Endodermal cell (in vitro differentiated cells): ENCODE measurements around the gene GSE1. TPM values are rescaled to one million over a fixed set of nuclear protein-coding genes. Genes with fewer than 3 reads are reported as not detected.

Experiments used
- DNase-seq: peaks from one replicate; pipeline ENCODE4 v3.0.0-alpha.2; 2017
- H3K27ac ChIP-seq: 2 replicates; pipeline ENCODE4 v1.5.1; 2013; ENCODE audit warnings: mild to moderate bottlenecking, low read depth, low read length, moderate library complexity
- H3K27me3 ChIP-seq: 2 replicates; pipeline ENCODE4 v1.6.1; 2013; ENCODE audit warnings: mild to moderate bottlenecking, low read length, moderate library complexity; ENCODE audit not compliant: insufficient read depth, control insufficient read depth, poor library complexity, severe bottlenecking
- H3K36me3 ChIP-seq: 2 replicates; pipeline ENCODE4 v1.7.0; 2013; ENCODE audit warnings: mild to moderate bottlenecking, low read length, moderate library complexity; ENCODE audit not compliant: control insufficient read depth, insufficient read depth
- H3K4me1 ChIP-seq: one replicate; pipeline ENCODE4 v1.7.0; 2013; ENCODE audit warnings: low read length; ENCODE audit not compliant: control insufficient read depth, insufficient read depth
- H3K4me3 ChIP-seq: 2 replicates; pipeline ENCODE4 v1.5.1; 2013; ENCODE audit warnings: mild to moderate bottlenecking, low read length, moderate library complexity
- H3K9ac ChIP-seq: 2 replicates; pipeline ENCODE4 v1.6.1; 2013; ENCODE audit warnings: mild to moderate bottlenecking, low read length, moderate library complexity; ENCODE audit not compliant: poor library complexity, severe bottlenecking; ENCODE audit errors: extremely low read depth
- H3K9me3 ChIP-seq: 2 replicates; pipeline ENCODE4 v1.6.1; 2013; ENCODE audit warnings: mild to moderate bottlenecking, low read length, moderate library complexity; ENCODE audit not compliant: control insufficient read depth
- H3K27ac Mint-ChIP-seq: 2 replicates; pipeline ENCODE4 v1.8.0; 2020; ENCODE audit warnings: mixed read lengths
- H3K27me3 Mint-ChIP-seq: 2 replicates; pipeline ENCODE4 v1.8.0; 2021; ENCODE audit warnings: mild to moderate bottlenecking, mixed read lengths; ENCODE audit not compliant: insufficient read depth
- H3K36me3 Mint-ChIP-seq: 2 replicates; pipeline ENCODE4 v1.8.0; 2020; ENCODE audit warnings: low read depth, mixed read lengths
- H3K4me1 Mint-ChIP-seq: 2 replicates; pipeline ENCODE4 v1.8.0; 2020; ENCODE audit warnings: mixed read lengths
- H3K4me3 Mint-ChIP-seq: 2 replicates; pipeline ENCODE4 v1.8.0; 2020; ENCODE audit warnings: mild to moderate bottlenecking, moderate library complexity, mixed read lengths
- H3K9me3 Mint-ChIP-seq: 2 replicates; pipeline ENCODE4 v1.8.0; 2020; ENCODE audit warnings: mild to moderate bottlenecking, mixed read lengths
- WGBS, 2 experiments: methylation state at CpG; one replicate each; pipeline versions ENCODE4 v1.1.5 to v1.1.7; 2013; ENCODE audit warnings: missing lambda C conversion rate in 2 of 2, mixed read lengths in 1 of 2; ENCODE audit not compliant: insufficient coverage in 1 of 2, insufficient read length in 1 of 2; 5-methylcytosine and 5-hydroxymethylcytosine counted together
- total RNA-seq, 2 donors: library from RNA; stranded (reverse); fragmentation: NEBNext Ultra II Directional in 1 of 2; extraction: Animal tissue kit (Norgen Biotek cat#: 25700) in 1 of 2; gene quantifications; 2 replicates in 1 of 2; 3 replicates in 1 of 2; pipeline ENCODE4 v1.2.1, GENCODE V29; 2021
- TF ChIP-seq, protein P1 (sequence below): fragments of 200-600 bp; sonication (generic); conservative IDR thresholded peaks from 2 replicates; pipeline ENCODE4 v1.5.0; 2021; ENCODE audit warnings: antibody characterized with exemption, mild to moderate bottlenecking

GSE1 gene
- total RNA-seq, 2 donors from 2014 or later: 108 to 128 TPM

- Mint-ChIP-seq H3K4me1 (peaks cover 21% of the 10 kb centered on the region), H3K36me3 (no peaks in the 10 kb centered on the region), H3K27me3 (peaks cover 11% of the 10 kb centered on the region), H3K4me3 (no peak overlapping the region), H3K9me3 (no peaks in the 10 kb centered on the region), H3K27ac (no peak overlapping the region)
- H3K9me3 ChIP-seq: no peaks in the 10 kb centered on the region
- peaks cover 10% of the 10 kb centered on the region for H3K27me3 ChIP-seq
- TF ChIP-seq, protein P1, sequence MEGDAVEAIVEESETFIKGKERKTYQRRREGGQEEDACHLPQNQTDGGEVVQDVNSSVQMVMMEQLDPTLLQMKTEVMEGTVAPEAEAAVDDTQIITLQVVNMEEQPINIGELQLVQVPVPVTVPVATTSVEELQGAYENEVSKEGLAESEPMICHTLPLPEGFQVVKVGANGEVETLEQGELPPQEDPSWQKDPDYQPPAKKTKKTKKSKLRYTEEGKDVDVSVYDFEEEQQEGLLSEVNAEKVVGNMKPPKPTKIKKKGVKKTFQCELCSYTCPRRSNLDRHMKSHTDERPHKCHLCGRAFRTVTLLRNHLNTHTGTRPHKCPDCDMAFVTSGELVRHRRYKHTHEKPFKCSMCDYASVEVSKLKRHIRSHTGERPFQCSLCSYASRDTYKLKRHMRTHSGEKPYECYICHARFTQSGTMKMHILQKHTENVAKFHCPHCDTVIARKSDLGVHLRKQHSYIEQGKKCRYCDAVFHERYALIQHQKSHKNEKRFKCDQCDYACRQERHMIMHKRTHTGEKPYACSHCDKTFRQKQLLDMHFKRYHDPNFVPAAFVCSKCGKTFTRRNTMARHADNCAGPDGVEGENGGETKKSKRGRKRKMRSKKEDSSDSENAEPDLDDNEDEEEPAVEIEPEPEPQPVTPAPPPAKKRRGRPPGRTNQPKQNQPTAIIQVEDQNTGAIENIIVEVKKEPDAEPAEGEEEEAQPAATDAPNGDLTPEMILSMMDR: no peak
- no peak overlapping the region for H3K9ac ChIP-seq
- H3K4me3 ChIP-seq: no peak overlapping the region
- no peaks in the 10 kb centered on the region for H3K36me3 ChIP-seq
- no peak overlapping the region for H3K27ac ChIP-seq
- H3K4me1 ChIP-seq: peaks cover 8% of the 10 kb centered on the region
- WGBS, 2 experiments: 84 to 90% methylated on average over 12 to 27 of the region's 27 CpGs
- DNase-seq: no peak
Measured at GRCh38 chr16:85588562-85589503, 24.3 kb upstream of the GSE1 start.

GRCh38 chr16:85589688-85590505, 23.2 kb upstream of the GSE1 start:
- no peaks in the 10 kb centered on the region for H3K36me3 ChIP-seq
- no peak for DNase-seq
- no peaks in the 10 kb centered on the region for H3K9me3 ChIP-seq
- 94 to 95% methylated on average over 20 of the region's 20 CpGs for WGBS, 2 experiments
- no peak overlapping the region for H3K27ac Mint-ChIP-seq
- TF ChIP-seq, protein P1: no peak
- H3K4me1 ChIP-seq: peaks cover 8% of the 10 kb centered on the region
- H3K4me3 ChIP-seq: no peak overlapping the region
- no peaks in the 10 kb centered on the region for H3K27me3 ChIP-seq
- H3K4me1 Mint-ChIP-seq: peaks cover 13% of the 10 kb centered on the region
- H3K36me3 Mint-ChIP-seq: no peaks in the 10 kb centered on the region
- no peak overlapping the region for H3K9ac ChIP-seq
- no peak overlapping the region for H3K27ac ChIP-seq
- H3K4me3 Mint-ChIP-seq: no peak overlapping the region
- no peaks in the 10 kb centered on the region for H3K27me3 Mint-ChIP-seq
- H3K9me3 Mint-ChIP-seq: no peaks in the 10 kb centered on the region

DNA sequence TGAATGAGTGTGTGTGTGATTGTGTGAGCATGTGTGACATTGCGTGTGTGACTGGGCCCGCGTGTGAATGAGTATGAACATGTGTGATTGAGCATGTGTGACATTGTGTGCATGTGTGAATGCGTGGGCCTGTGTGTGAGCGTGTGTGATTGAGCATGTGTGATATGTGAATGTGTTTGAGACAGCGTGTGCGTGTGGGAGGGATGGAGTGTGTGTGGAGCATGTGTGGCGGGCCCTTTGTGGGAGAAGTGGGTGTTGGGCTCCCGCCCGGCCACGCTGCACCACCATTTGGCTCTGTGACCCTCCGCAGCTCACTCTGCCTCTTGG, 22.7 kb upstream of the GSE1 start:
- 92 to 96% methylated on average over 3 to 12 of the region's 12 CpGs for WGBS, 2 experiments
- H3K9me3 ChIP-seq: no peaks in the 10 kb centered on the region
- Mint-ChIP-seq H3K27ac (no peak overlapping the region), H3K36me3 (no peaks in the 10 kb centered on the region), H3K9me3 (no peaks in the 10 kb centered on the region), H3K27me3 (no peaks in the 10 kb centered on the region), H3K4me1 (peaks cover 13% of the 10 kb centered on the region), H3K4me3 (no peak overlapping the region)
- H3K4me1 ChIP-seq: peaks cover 8% of the 10 kb centered on the region
- no peak overlapping the region for H3K9ac ChIP-seq
- TF ChIP-seq, protein P1: no peak
- no peaks in the 10 kb centered on the region for H3K36me3 ChIP-seq
- no peaks in the 10 kb centered on the region for H3K27me3 ChIP-seq
- H3K4me3 ChIP-seq: no peak overlapping the region
- no peak overlapping the region for H3K27ac ChIP-seq
- no peak for DNase-seq
